Measurements from ENCODE around the gene LY6G5B.

DNA sequence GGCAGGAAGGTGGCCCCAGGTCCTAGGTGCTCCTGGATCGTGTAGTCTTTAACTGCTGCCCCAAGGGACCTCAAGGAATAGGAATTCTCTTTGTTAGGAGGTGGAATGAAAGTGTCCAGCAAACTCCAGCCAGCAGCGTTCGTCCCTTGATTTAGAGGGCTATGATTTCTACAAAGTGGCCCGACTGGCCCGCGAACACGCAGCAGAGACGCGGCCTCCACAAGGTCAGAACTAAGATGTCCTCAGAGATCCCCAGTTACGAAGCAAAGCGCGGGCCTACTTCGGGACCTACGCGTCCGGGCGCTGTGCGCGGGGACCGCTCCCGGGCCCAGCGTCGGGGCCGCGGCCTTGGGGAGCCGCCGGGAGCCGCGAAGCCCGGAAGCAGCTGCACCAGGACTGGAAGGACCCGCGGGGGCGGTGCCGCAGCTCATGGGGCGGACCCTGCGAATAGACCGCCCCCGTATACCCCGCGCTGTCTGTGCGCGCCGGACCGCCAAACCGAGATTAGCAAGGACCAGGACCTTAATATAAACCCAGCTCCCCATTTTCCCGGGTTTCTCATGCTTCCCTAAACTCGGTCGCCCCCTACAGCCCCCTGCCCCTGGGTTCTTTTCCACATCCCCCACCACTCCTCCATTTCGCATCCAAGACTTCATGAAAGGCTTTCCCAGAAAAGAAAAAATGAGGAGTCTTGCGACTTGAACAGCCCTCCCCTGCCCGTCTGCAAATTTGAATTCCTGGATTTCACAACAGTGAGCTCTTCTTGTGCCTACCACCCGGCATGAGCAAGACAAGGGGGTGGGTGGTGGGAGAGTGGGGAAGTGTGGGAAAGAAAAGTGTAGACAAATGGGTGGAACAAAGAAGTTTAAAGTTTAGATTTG is 9.2 kb upstream of the LY6G5B start, which contains the start of gene C6orf47:
- TF ChIP-seq, protein P1, sequence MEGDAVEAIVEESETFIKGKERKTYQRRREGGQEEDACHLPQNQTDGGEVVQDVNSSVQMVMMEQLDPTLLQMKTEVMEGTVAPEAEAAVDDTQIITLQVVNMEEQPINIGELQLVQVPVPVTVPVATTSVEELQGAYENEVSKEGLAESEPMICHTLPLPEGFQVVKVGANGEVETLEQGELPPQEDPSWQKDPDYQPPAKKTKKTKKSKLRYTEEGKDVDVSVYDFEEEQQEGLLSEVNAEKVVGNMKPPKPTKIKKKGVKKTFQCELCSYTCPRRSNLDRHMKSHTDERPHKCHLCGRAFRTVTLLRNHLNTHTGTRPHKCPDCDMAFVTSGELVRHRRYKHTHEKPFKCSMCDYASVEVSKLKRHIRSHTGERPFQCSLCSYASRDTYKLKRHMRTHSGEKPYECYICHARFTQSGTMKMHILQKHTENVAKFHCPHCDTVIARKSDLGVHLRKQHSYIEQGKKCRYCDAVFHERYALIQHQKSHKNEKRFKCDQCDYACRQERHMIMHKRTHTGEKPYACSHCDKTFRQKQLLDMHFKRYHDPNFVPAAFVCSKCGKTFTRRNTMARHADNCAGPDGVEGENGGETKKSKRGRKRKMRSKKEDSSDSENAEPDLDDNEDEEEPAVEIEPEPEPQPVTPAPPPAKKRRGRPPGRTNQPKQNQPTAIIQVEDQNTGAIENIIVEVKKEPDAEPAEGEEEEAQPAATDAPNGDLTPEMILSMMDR (IDR thresholded peaks at IDR 0.05; ENCODE audit: low read length), result no peak
- no peak for TF ChIP-seq EZH2 (IDR thresholded peaks at IDR 0.05; ENCODE audit: borderline replicate concordance, low read length)

Data from OCI-LY1 (cell line).